Activated CD4-positive, alpha-beta T cell treated with anti-CD3 and anti-CD28 coated beads for 36 hours (primary cell): ENCODE results near the gene NDUFB11. TPM values are rescaled to one million over a fixed set of nuclear protein-coding genes. Genes with fewer than 3 reads are reported as not detected.
A peak's percentile ranks its signal among the peaks of the same experiment; 100 is the strongest.

Source experiments
- ATAC-seq: fragments of 200-7000 bp; cut with Tn5 transposase; one replicate; pipeline ENCODE4 v1.10.0; 2021; ENCODE audit warnings: mild to moderate bottlenecking, moderate library complexity
- CTCF ChIA-PET: fragments of 350-600 bp; sonication (Branson Sonifier 250); formaldehyde crosslinking; loops from one replicate; lab custom pipeline; 2021; ENCODE audit warnings: antibody characterized with exemption; lab: Charles Lee
- POLR2A ChIA-PET: fragments of 350-600 bp; sonication (Branson Sonifier 250); formaldehyde crosslinking; loops from one replicate; lab custom pipeline; 2021; ENCODE audit warnings: antibody characterized with exemption, inconsistent platforms; lab: Charles Lee
- DNase-seq: peaks from one replicate; pipeline ENCODE4 v3.0.0-alpha.2; 2020
- H3K27ac Mint-ChIP-seq: one replicate; pipeline ENCODE4 v1.8.0; 2021; ENCODE audit warnings: mixed read lengths
- H3K27me3 Mint-ChIP-seq: one replicate; pipeline ENCODE4 v1.8.0; 2021; ENCODE audit warnings: mixed read lengths
- H3K36me3 Mint-ChIP-seq: one replicate; pipeline ENCODE4 v1.8.0; 2021; ENCODE audit warnings: low read depth, mixed read lengths
- H3K4me1 Mint-ChIP-seq: one replicate; pipeline ENCODE4 v1.8.0; 2021; ENCODE audit warnings: mixed read lengths
- H3K4me3 Mint-ChIP-seq: one replicate; pipeline ENCODE4 v1.8.0; 2021; ENCODE audit warnings: mild to moderate bottlenecking, moderate library complexity, mixed read lengths
- H3K9me3 Mint-ChIP-seq: one replicate; pipeline ENCODE4 v1.8.0; 2021; ENCODE audit warnings: low read depth, mixed read lengths
- intact Hi-C, 2 experiments: fragments of 100-400 bp; cut with DNase I in 1 of 2; cut with micrococcal nuclease in 1 of 2; formaldehyde crosslinking; loops; one replicate each; pipeline versions ENCODE4 v1.14.2 to v1.15.1; 2022 to 2024; cut with DNase I, micrococcal nuclease
- total RNA-seq, 2 experiments: library from RNA; stranded (reverse); gene quantifications; one replicate each; pipeline ENCODE4 v1.2.3, GENCODE V29; 2021

Gene NDUFB11
- total RNA-seq, result 10 to 100 TPM; 89.9 to 90.8 TPM

- ChIA-PET CTCF (interaction anchor here (0.6 to 1.3 kb wide), 8 partner anchors 10 to 339 kb away, joined by 3 to 11 read pairs (median 4); no protein-coding TSS in a partner anchor), POLR2A (interaction anchor here (0.6 to 1.4 kb wide), 7 partner anchors 10 to 237 kb away, joined by 3 to 9 read pairs (median 6); no protein-coding TSS in a partner anchor)
- H3K27ac Mint-ChIP-seq, result peak within 1 kb of the TSS; percentile 100
- peak; percentile 94 for DNase-seq
- no peaks in the 10 kb centered on the region for H3K27me3 Mint-ChIP-seq
- H3K4me1 Mint-ChIP-seq, result peaks cover 24% of the 10 kb centered on the region
- H3K9me3 Mint-ChIP-seq, result no peaks in the 10 kb centered on the region
- ATAC-seq, result peak; percentile 93
- H3K36me3 Mint-ChIP-seq, result peaks cover 42% of the 10 kb centered on the region
- H3K4me3 Mint-ChIP-seq, result peak within 1 kb of the TSS; percentile 98
- intact Hi-C loops, result loop anchor here (1.0 to 10.0 kb wide), 12 partner anchors 16 to 514 kb away; partner anchors contain the start of genes UXT (in 2 of the 2), ARAF (in 1 of the 2), CDK16 (in 1 of the 2) and ELK1 (in 1 of the 2)
Measured at GRCh38 chrX:47144626-47145394, at the start of gene NDUFB11, which contains the start of gene RBM10. TSS of gene NDUFB11 (minus strand) at chrX:47144702. CDS start at chrX:47144679, 23 bp downstream. TSS of gene RBM10 (plus strand) at chrX:47145221. CDS start at chrX:47147482, 2,261 bp downstream.

DNA sequence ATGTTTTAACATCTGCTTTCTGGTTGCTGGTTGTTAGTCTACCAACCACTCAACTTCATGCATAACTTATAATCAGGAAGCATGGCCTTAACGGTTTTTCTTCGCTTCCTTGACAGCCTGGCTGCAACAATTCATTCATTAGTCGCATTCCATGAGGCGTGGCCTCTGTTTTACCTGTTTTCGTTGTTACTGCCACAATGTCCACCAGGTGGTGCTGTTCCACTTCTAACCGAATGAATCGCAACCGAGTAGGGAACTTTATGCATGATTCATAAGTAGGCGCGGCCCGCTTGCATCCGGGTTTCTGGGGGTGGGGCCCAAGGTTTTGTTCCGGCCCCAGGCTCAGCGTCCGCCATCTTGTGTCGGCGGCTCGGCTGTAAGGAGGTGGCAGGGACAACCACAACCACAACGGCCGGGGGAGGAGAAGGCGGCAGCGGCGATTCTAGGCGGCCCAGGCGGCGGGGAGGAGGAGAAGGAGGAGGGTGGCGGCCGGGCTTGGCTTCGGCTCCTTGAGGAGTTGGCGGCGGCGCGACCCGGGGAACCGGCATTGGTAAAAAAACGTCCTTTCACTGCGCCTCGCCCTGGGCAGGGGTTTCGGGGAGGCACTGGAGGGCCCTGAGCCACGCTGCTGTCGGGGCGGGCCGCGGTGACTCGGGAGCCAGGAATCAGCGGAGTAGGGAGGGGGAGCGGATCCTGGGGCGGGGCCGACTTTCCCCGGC, 49.1 kb upstream of the NDUFB11 start, which contains the start of gene UBA1:
UBA1 (plus strand) TSS at position 355 of the 719 bp plus-strand sequence. CDS start 4,974 bp downstream, outside the sequence.
- intact Hi-C loops, result loop anchor here (1.0 to 10.0 kb wide), 16 partner anchors 24 to 831 kb away; partner anchors contain the start of genes USP11 (in 2 of the 2), ARAF (in 1 of the 2), ELK1 (in 1 of the 2) and NDUFB11 (in 1 of the 2)
- Mint-ChIP-seq H3K9me3 (no peaks in the 10 kb centered on the region), H3K27ac (peak within 1 kb of the TSS; percentile 92), H3K4me3 (peak within 1 kb of the TSS; percentile 91), H3K4me1 (peaks cover 54% of the 10 kb centered on the region), H3K36me3 (peaks cover 34% of the 10 kb centered on the region), H3K27me3 (no peaks in the 10 kb centered on the region)
- peak; percentile 94 for DNase-seq
- ChIA-PET POLR2A (interaction anchor here (0.5 to 0.6 kb wide), 3 partner anchors 20 to 485 kb away, joined by 4 to 11 read pairs (median 4); no protein-coding TSS in a partner anchor), CTCF (interaction anchor here (1.8 to 4.4 kb wide), 2 partner anchors 190 to 330 kb away, joined by 6 to 25 read pairs; no protein-coding TSS in a partner anchor)
- ATAC-seq, result peak; percentile 69

GRCh38 chrX:47191806-47192401, 47.4 kb upstream of the NDUFB11 start:
- H3K36me3 Mint-ChIP-seq, result peaks cover 27% of the 10 kb centered on the region
- peak overlapping the region; percentile 92 for H3K27ac Mint-ChIP-seq
- ChIA-PET POLR2A (interaction anchor here (1.7 to 2.0 kb wide), 2 partner anchors 26 to 47 kb away, joined by 6 to 8 read pairs; partner anchors contain the start of genes CDK16, NDUFB11 and RBM10), CTCF (interaction anchor here (0.9 to 4.4 kb wide), 2 partner anchors 47 to 192 kb away, joined by 4 to 25 read pairs; partner anchors contain the start of genes NDUFB11 and RBM10)
- no peak for ATAC-seq
- no peaks in the 10 kb centered on the region for H3K27me3 Mint-ChIP-seq
- H3K4me1 Mint-ChIP-seq, result peaks cover 57% of the 10 kb centered on the region
- H3K9me3 Mint-ChIP-seq, result no peaks in the 10 kb centered on the region
- peak overlapping the region; percentile 91 for H3K4me3 Mint-ChIP-seq
- intact Hi-C loops, result loop anchor here (1.0 to 10.0 kb wide), 9 partner anchors 40 to 833 kb away; partner anchors contain the start of genes ELK1 (in 1 of the 2), NDUFB11 (in 1 of the 2), RBM10 (in 1 of the 2) and USP11 (in 1 of the 2)
- no peak for DNase-seq

GRCh38 chrX:47191331-47191730, 46.8 kb upstream of the NDUFB11 start:
- DNase-seq (peak; percentile 69), ATAC-seq (peak; percentile 13)
- intact Hi-C loops, result loop anchor here (1.0 to 10.0 kb wide), 8 partner anchors 41 to 833 kb away; partner anchors contain the start of genes ELK1 (in 1 of the 2), USP11 (in 1 of the 2), UXT (in 1 of the 2) and ZNF41 (in 1 of the 2)
- POLR2A ChIA-PET, result interaction anchor here (1.7 to 2.0 kb wide), 2 partner anchors 27 to 46 kb away, joined by 6 to 8 read pairs; partner anchors contain the start of genes CDK16, NDUFB11 and RBM10
- peaks cover 25% of the 10 kb centered on the region for H3K36me3 Mint-ChIP-seq
- H3K9me3 Mint-ChIP-seq, result no peaks in the 10 kb centered on the region
- H3K27ac Mint-ChIP-seq, result peak overlapping the region; percentile 92
- peaks cover 51% of the 10 kb centered on the region for H3K4me1 Mint-ChIP-seq
- CTCF ChIA-PET, result interaction anchor here (0.8 to 4.4 kb wide), 5 partner anchors 39 to 332 kb away, joined by 3 to 25 read pairs (median 4); partner anchors contain the start of genes NDUFB11 and RBM10
- peak overlapping the region; percentile 91 for H3K4me3 Mint-ChIP-seq
- H3K27me3 Mint-ChIP-seq, result no peaks in the 10 kb centered on the region

DNA sequence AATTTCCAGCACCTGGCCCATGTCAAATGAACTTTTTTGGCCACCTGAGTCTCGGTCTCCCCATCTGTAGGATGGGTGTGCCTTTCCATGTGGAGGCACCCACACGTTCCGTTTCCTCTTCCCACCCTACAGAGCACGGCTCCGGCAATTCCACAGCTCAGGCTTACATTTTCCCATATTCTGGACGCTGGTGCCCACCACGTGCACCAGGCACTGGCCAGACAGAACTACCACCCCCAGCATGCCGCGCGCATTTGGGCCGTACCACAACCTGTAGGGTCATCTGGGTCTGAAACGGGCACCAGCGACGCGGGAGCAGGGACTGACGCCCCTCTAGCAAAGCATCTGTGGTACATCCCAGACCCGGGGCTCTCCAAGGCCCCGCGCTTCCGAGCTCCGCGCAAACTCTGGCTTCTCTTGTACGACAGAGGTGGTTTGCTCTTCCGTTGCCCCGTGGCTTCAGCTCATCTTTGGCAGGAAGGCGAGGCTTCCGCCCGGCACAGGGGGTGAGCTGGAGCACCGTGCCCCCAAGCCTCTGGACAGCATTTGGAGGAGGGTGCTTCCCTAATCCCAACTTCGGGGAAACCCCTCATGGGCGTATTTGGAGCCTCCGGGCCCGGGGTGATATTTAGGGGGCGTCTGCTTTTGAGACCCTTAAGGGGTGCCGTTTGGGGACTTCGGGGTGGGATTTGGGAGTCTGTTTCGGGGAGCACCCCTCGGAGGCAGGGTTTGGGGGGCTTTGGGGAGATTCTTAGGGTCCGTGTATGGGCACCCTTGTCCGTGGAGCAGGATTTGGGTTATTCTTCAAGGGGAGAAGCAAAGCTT, 46.2 kb upstream of the NDUFB11 start:
- peaks cover 21% of the 10 kb centered on the region for H3K36me3 Mint-ChIP-seq

GRCh38 chrX:47189906-47190305, 45.4 kb upstream of the NDUFB11 start:
- no peaks in the 10 kb centered on the region for H3K27me3 Mint-ChIP-seq
- H3K36me3 Mint-ChIP-seq, result peaks cover 20% of the 10 kb centered on the region
- H3K4me1 Mint-ChIP-seq, result peaks cover 37% of the 10 kb centered on the region
- DNase-seq (no peak), ATAC-seq (no peak)
- CTCF ChIA-PET, result interaction anchor here (4.4 kb wide), 1 partner anchor 194 kb away, joined by 25 read pairs; no protein-coding TSS in a partner anchor
- H3K9me3 Mint-ChIP-seq, result no peaks in the 10 kb centered on the region
- H3K4me3 Mint-ChIP-seq, result no peak overlapping the region
- POLR2A ChIA-PET, result no interaction called here
- intact Hi-C loops, result loop anchor here (1.0 to 10.0 kb wide), 8 partner anchors 42 to 835 kb away; partner anchors contain the start of genes ELK1 (in 1 of the 2), RBM10 (in 1 of the 2), USP11 (in 1 of the 2) and UXT (in 1 of the 2)
- no peak overlapping the region for H3K27ac Mint-ChIP-seq

More for the DNA sequence above, 46.2 kb upstream of the NDUFB11 start:
- H3K27ac Mint-ChIP-seq, result peak overlapping the region; percentile 92
- peak; percentile 83 for ATAC-seq
- no peaks in the 10 kb centered on the region for H3K9me3 Mint-ChIP-seq
- DNase-seq, result peak; percentile 91
- intact Hi-C loops, result loop anchor here (1.0 to 10.0 kb wide), 9 partner anchors 42 to 834 kb away; partner anchors contain the start of genes ELK1 (in 1 of the 2), RBM10 (in 1 of the 2), USP11 (in 1 of the 2) and UXT (in 1 of the 2)
- ChIA-PET CTCF (interaction anchor here (0.7 to 4.4 kb wide), 7 partner anchors 38 to 438 kb away, joined by 3 to 25 read pairs (median 3); partner anchors contain the start of gene RBM10), POLR2A (interaction anchor here (0.6 to 2.0 kb wide), 3 partner anchors 27 to 46 kb away, joined by 3 to 8 read pairs (median 6); partner anchors contain the start of genes CDK16, NDUFB11 and RBM10)
- H3K4me1 Mint-ChIP-seq, result peaks cover 45% of the 10 kb centered on the region
- no peaks in the 10 kb centered on the region for H3K27me3 Mint-ChIP-seq
- peak overlapping the region; percentile 91 for H3K4me3 Mint-ChIP-seq

DNA sequence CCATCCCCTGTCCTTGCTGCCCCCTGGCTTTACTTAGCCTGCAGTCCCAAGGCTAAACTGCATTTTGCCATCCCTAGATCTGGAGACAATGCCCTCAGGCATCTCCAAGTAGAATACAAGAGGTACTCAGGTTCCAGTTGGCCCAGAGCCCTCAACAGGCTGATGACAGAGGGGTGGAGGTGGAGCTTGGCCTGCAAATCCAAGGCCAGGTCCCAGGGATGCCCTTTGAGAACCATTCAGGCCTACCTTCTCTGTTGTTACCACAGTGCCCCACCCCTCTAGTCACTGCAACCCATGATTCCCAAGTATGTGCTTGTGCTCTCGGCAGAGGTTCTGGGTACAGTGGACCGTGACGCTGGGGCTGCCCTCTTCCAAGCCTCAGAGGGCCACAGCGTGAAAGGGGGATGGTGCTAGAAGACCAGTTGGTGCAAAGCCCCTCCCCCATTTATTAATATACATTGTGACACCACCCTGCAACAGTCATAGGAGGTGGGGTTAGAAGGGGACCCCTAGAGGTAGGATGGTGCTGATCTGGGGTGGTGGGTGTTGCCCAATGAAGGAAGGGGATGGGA, 42.7 kb upstream of the NDUFB11 start:
- peaks cover 21% of the 10 kb centered on the region for H3K4me1 Mint-ChIP-seq
- no peaks in the 10 kb centered on the region for H3K9me3 Mint-ChIP-seq
- DNase-seq (no peak), ATAC-seq (no peak)
- no peak overlapping the region for H3K4me3 Mint-ChIP-seq
- ChIA-PET POLR2A (interaction anchor here (0.6 kb wide), 1 partner anchor 39 kb away, joined by 4 read pairs; no protein-coding TSS in a partner anchor), CTCF (interaction anchor here (0.6 kb wide), 1 partner anchor 13 kb away, joined by 3 read pairs; no protein-coding TSS in a partner anchor)
- no peaks in the 10 kb centered on the region for H3K27me3 Mint-ChIP-seq
- intact Hi-C loops, result no loop called here
- peaks cover 22% of the 10 kb centered on the region for H3K36me3 Mint-ChIP-seq
- no peak overlapping the region for H3K27ac Mint-ChIP-seq

GRCh38 chrX:47186096-47186740, 41.7 kb upstream of the NDUFB11 start:
- Mint-ChIP-seq H3K27me3 (no peaks in the 10 kb centered on the region), H3K4me1 (peaks cover 20% of the 10 kb centered on the region), H3K36me3 (peaks cover 22% of the 10 kb centered on the region), H3K27ac (no peak overlapping the region), H3K4me3 (no peak overlapping the region), H3K9me3 (no peaks in the 10 kb centered on the region)
- CTCF ChIA-PET, result no interaction called here
- POLR2A ChIA-PET, result no interaction called here
- intact Hi-C loops, result no loop called here
- ATAC-seq, result no peak
- DNase-seq, result no peak
